NCI-H1092 treated with DMSO at 0.1 percent for 48 hours (cell line): ENCODE measurements around the gene ITLN2.
"Not testable (repeated sequence)": the region's sequence is repeated elsewhere in the genome, so short reads cannot be mapped to it uniquely, and the experiment has no call there.

Experiments used
- DNase-seq: peaks from one replicate; lab custom pipeline; 2025; lab: John Stamatoyannopoulos, UW

ITLN2 gene

DNA sequence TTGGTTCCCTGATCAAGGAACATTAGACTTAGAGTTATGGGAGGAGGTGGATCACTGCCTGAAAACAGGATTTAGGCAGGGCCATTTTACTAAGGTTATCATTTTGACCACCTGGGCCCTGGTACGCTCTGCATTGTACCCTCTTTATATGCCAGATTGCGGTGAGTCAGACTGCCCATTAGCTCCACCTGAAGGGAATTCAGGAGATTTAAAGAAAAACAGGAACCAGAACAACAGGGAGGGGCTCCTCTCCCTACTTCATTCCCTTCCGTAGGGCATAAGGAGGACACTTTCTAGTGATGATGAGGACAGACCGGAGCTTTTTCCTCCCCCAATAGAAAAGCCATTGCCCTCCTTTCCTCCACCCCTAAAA lies 49.0 kb downstream of the ITLN2 start:
- no peak for DNase-seq

GRCh38 chr1:160904783-160905616 lies 49.6 kb downstream of the ITLN2 start:
- no peak for DNase-seq

DNA sequence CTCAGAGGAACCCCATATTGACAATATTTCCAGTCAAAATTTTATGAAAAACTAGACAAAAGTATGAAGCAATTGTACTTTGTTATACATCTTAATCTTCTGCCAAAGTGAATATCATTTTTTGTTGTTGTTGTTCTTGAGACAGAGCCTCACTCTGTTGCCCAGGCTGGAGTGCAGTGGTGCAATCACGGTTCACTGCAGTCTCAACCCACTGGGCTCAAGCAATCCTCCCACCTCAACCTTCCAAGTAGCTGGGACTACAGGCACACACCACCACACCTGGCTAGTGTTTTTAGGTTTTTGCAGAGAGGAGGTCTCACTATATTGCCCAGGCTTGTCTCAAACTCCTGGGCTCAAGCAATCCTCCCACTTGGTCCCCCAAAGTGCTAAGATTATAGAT lies 52.4 kb downstream of the ITLN2 start:
- not testable (repeated sequence) for DNase-seq

- no peak for DNase-seq
These were observed 52.8 kb downstream of the ITLN2 start for GRCh38 chr1:160901768-160902167.

DNA sequence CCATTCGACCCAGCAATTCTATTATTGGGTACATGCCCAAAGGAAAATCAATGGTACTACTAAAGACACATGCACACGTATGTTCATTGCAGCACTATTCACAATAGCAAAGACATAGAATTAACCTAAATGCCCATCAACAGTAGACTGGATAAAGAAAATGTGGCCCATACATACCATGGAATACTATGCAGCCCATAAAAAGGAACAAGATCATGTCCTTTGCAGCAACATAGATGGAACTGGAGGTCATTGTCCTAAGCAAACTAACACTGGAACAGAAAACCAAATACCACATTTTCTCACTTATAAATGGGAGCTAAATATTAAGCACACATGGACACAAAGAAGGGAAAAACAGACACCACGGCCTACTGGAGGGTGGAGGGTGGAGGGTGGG lies 53.9 kb downstream of the ITLN2 start:
- not testable (repeated sequence) for DNase-seq
